Measurements from ENCODE around the gene BIRC6. TPM values are rescaled to one million over a fixed set of nuclear protein-coding genes. Genes with fewer than 3 reads are reported as not detected.

BIRC6 gene
- total RNA-seq, 1 donor from 2014 or later = 59.4 TPM

DNA sequence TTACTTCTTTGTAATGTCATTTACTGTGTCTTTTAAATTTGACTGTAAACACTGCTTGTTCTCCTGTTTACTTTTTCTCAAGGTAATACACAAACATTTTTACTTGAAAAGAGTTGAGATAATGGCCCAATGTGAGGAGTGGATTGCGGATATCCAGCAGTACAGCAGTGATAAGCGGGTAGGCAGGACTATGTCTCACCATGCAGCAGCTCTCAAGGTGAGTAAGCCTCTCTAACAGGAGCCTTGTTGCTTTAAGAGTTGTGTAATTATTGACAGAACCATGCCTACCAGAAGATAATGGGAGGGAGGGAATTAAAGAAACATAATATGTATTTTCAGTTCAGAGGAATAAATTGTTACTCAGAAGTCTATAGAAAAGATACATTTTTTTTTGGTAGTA, 254.5 kb downstream of the BIRC6 start:
- peaks cover 22 to 71% of the 10 kb centered on the region in 2 donors for H3K36me3 ChIP-seq
- H3K4me3 ChIP-seq = no peak overlapping the region
- no peak for DNase-seq (ENCODE audit: low spot score in 2 of 2)
- intact Hi-C loops (cut with DNase I) = no loop called here
- no peak overlapping the region for H3K27ac ChIP-seq
- no peaks in the 10 kb centered on the region for H3K27me3 ChIP-seq
- H3K4me1 ChIP-seq = no peaks in the 10 kb centered on the region
- TF ChIP-seq, protein P1, sequence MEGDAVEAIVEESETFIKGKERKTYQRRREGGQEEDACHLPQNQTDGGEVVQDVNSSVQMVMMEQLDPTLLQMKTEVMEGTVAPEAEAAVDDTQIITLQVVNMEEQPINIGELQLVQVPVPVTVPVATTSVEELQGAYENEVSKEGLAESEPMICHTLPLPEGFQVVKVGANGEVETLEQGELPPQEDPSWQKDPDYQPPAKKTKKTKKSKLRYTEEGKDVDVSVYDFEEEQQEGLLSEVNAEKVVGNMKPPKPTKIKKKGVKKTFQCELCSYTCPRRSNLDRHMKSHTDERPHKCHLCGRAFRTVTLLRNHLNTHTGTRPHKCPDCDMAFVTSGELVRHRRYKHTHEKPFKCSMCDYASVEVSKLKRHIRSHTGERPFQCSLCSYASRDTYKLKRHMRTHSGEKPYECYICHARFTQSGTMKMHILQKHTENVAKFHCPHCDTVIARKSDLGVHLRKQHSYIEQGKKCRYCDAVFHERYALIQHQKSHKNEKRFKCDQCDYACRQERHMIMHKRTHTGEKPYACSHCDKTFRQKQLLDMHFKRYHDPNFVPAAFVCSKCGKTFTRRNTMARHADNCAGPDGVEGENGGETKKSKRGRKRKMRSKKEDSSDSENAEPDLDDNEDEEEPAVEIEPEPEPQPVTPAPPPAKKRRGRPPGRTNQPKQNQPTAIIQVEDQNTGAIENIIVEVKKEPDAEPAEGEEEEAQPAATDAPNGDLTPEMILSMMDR (IDR thresholded peaks at IDR 0.05) = no peak
- no peaks in the 10 kb centered on the region for H3K9me3 ChIP-seq

DNA sequence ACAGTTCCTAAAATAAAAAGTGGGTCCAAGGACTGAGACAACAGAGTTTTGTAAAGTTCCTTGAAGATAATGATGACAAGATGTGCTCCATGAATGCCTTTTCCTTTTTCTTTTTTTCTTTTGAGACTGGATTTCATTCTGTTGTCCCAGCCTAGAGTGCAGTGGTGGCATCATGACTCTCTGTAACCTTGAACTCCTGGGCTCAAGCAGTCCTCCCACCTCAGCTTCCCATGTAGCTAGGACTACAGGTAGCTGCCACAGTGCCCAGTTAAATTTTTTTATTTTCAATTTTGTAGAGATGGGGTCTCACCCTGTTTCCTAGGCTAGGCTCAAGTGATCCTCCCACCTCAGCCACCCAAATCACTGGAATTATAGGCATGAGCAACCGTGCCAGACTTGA, 254.9 kb downstream of the BIRC6 start:
- H3K27me3 ChIP-seq = no peaks in the 10 kb centered on the region
- peaks cover 23 to 71% of the 10 kb centered on the region in 2 donors for H3K36me3 ChIP-seq
- TF ChIP-seq, protein P1 (IDR thresholded peaks at IDR 0.05) = no peak
- intact Hi-C loops (cut with DNase I) = no loop called here
- no peak overlapping the region for H3K27ac ChIP-seq
- no peak for DNase-seq (ENCODE audit: low spot score in 2 of 2)
- no peak overlapping the region for H3K4me3 ChIP-seq
- H3K9me3 ChIP-seq = no peaks in the 10 kb centered on the region
- no peaks in the 10 kb centered on the region for H3K4me1 ChIP-seq

DNA sequence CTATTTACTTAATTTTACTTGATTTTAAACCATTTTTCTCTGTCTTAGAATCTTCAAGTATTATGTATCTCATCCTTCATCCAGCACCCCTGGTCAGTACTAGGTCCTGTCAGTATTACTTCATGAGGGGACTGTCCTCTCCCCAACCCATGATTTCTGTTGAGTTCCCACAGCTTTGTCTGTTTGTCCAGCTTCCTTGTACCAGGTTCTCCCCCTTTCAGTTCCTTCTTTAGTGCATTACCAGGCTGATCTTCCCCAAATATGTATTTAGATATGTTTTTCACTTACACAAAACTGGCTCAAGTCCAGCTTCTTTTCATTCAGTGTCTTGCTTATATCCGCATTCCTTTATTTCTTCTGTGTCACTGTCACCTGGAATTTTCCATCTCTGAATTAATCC, 257.3 kb downstream of the BIRC6 start:
- H3K4me3 ChIP-seq = no peak overlapping the region

DNA sequence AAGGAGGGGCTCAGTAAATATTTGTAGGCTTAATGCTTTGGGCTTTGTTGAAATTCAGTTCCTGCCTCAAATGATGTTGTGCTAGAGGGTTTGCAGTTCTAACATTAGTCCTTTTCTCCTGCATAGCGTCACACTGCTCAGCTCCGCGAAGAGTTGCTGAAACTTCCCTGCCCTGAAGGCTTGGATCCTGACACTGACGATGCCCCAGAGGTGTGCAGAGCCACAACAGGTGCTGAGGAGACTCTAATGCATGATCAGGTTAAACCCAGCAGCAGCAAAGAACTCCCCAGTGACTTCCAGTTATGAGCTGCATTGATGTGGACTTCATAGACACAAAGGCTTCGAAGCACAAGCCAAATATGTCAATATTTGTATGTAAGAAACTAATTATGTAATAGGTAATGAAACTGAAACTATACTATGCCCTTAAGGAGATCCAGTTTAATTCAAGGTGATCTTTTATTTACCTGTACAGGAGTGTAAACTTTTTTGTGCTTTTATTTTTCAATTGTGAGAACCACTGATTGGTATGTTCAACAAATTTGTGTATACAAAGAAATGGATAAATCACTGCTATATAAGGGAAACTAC, 260.9 kb downstream of the BIRC6 start:
- H3K27me3 ChIP-seq = no peaks in the 10 kb centered on the region
- intact Hi-C loops (cut with DNase I) = no loop called here
- no peaks in the 10 kb centered on the region for H3K9me3 ChIP-seq
- H3K4me1 ChIP-seq = peaks cover 5 to 21% of the 10 kb centered on the region in 2 donors
- TF ChIP-seq, protein P1 (IDR thresholded peaks at IDR 0.05) = no peak
- no peak overlapping the region for H3K27ac ChIP-seq
- H3K4me3 ChIP-seq = no peak overlapping the region
- DNase-seq (ENCODE audit: low spot score in 2 of 2) = no peak
- peaks cover 13 to 41% of the 10 kb centered on the region in 2 donors for H3K36me3 ChIP-seq

More for the DNA sequence above, 257.3 kb downstream of the BIRC6 start:
- H3K9me3 ChIP-seq = no peaks in the 10 kb centered on the region
- peaks cover 19 to 56% of the 10 kb centered on the region in 2 donors for H3K36me3 ChIP-seq
- no peak for DNase-seq (ENCODE audit: low spot score in 2 of 2)
- intact Hi-C loops (cut with DNase I) = no loop called here
- no peaks in the 10 kb centered on the region for H3K27me3 ChIP-seq
- no peak overlapping the region for H3K27ac ChIP-seq
- TF ChIP-seq, protein P1 (IDR thresholded peaks at IDR 0.05) = no peak
- peaks cover 0 to under 1% of the 10 kb centered on the region in 2 donors for H3K4me1 ChIP-seq

DNA sequence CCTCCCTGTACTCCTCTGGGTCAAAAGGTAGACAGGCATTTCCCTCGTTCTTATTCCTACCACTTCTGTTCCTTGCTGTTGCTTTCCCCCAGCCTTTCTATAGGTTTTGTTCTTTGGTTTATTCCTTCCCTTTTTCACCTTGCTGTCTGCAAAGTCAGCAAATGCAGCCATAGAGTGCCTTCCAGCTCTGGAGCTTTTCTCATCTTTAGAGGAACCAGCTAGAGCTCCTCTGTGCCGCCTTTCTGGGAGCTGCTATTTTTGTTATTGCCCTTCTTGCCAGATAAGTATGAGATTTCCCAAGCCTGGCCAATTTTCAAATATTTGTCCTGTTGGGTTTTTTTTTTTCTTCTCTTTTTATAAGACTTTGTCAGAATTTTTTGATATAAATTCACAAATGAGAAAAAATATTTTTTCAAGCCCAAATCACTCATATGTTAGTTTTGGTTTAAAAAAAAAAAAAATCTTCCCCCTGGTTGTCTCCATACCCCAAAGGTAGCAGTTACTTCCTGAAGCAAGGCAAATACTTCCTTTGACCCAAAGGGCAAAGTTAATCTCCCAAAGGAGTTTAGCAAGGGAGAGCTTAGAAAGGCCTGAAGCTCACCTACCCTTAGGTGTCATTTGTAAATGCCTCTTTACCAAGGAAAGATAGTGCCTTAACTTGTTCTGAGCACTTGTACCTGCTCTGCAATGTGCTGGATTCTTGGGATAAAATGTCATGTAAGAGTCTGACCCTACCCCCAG, 265.9 kb downstream of the BIRC6 start:
- intact Hi-C loops (cut with DNase I) = loop anchor here (10.0 kb wide), 2 partner anchors 322 to 402 kb away; partner anchors contain the start of gene LTBP1
- peaks cover 7 to 26% of the 10 kb centered on the region in 2 donors for H3K4me1 ChIP-seq
- peaks cover under 1 to 3% of the 10 kb centered on the region in 2 donors for H3K36me3 ChIP-seq
- peak overlapping the region; percentile 76 to 77 for H3K27ac ChIP-seq
- DNase-seq (ENCODE audit: low spot score in 2 of 2) = no peak
- no peaks in the 10 kb centered on the region for H3K27me3 ChIP-seq
- no peaks in the 10 kb centered on the region for H3K9me3 ChIP-seq
- no peak overlapping the region for H3K4me3 ChIP-seq
- TF ChIP-seq, protein P1 (IDR thresholded peaks at IDR 0.05) = no peak
